K562 (cell line): ENCODE measurements around the gene TPPP. TPM values are rescaled to one million over a fixed set of nuclear protein-coding genes. Genes with fewer than 3 reads are reported as not detected.

Experiments
- DACH1 ChIP-seq: fragments of 450-650 bp; IDR thresholded peaks from 2 replicates; pipeline ENCODE4 v1.6.1; 2018; ENCODE audit not compliant: partially characterized antibody
- E2F3 ChIP-seq: fragments of 250-450 bp; sonication (Bioruptor Pico); IDR thresholded peaks from 2 replicates; pipeline ENCODE4 v1.4.0; 2020; ENCODE audit warnings: mild to moderate bottlenecking
- TSHZ1 ChIP-seq: fragments of 250-450 bp; sonication (Bioruptor Pico); IDR thresholded peaks from 2 replicates; pipeline ENCODE4 v1.4.0; 2020; ENCODE audit warnings: mild to moderate bottlenecking, moderate library complexity
- ZNF778 ChIP-seq: fragments of 450-650 bp; formaldehyde crosslinking; IDR thresholded peaks from 2 replicates; pipeline ENCODE4 v1.4.0; 2020; ENCODE audit warnings: mild to moderate bottlenecking, moderate library complexity
- polyA plus RNA-seq, 8 experiments: library from polyadenylated mRNA; depleted of rRNA in 4 of 8; stranded (reverse) in 5 of 8; unstranded in 3 of 8; fragments of >200 nt; fragmentation: Nextera tagmentation in 2 of 8; fragmentation: Illumina TruSeq in 1 of 8; extraction: Ambion mirVana in 2 of 8; extraction: Trizol in 1 of 8; gene quantifications; 2 replicates each; pipeline versions ENCODE4 v1.2.1 to v1.2.3, GENCODE V29; 2011 to 2014; ENCODE audit warnings: inconsistent platforms in 1 of 8, missing spikeins in 1 of 8
- total RNA-seq, 7 experiments: library from RNA; depleted of rRNA in 6 of 7; stranded (reverse); fragments of >200 nt in 6 of 7; fragmentation: Illumina TruSeq in 2 of 7; extraction: Trizol in 2 of 7; gene quantifications; 2 replicates each; pipeline versions ENCODE4 v1.2.1 to v1.2.3, GENCODE V29; 2011 to 2021; ENCODE audit warnings: low replicate concordance in 1 of 7

The TPPP gene
- total and polyA plus RNA-seq, 9 of the 15 experiments (the other 6 are each of a cell fraction or from before 2014, with no cell fraction given) = 0.01 to 0.07 (median 0.03) TPM; not detected in 6

- TF ChIP-seq ZNF778 (CRISPR knock-in tag) (no peak), E2F3 (CRISPR knock-in tag) (no peak), DACH1 (no peak), TSHZ1 (CRISPR knock-in tag) (no peak; the same call in 1 of the 2 replicates)
These were observed 81.2 kb downstream of the TPPP start, which contains the start of gene CEP72 (continued) for GRCh38 chr5:611731-612486.
